Measurements from ENCODE around the gene FSCN2.

The FSCN2 gene

DNA sequence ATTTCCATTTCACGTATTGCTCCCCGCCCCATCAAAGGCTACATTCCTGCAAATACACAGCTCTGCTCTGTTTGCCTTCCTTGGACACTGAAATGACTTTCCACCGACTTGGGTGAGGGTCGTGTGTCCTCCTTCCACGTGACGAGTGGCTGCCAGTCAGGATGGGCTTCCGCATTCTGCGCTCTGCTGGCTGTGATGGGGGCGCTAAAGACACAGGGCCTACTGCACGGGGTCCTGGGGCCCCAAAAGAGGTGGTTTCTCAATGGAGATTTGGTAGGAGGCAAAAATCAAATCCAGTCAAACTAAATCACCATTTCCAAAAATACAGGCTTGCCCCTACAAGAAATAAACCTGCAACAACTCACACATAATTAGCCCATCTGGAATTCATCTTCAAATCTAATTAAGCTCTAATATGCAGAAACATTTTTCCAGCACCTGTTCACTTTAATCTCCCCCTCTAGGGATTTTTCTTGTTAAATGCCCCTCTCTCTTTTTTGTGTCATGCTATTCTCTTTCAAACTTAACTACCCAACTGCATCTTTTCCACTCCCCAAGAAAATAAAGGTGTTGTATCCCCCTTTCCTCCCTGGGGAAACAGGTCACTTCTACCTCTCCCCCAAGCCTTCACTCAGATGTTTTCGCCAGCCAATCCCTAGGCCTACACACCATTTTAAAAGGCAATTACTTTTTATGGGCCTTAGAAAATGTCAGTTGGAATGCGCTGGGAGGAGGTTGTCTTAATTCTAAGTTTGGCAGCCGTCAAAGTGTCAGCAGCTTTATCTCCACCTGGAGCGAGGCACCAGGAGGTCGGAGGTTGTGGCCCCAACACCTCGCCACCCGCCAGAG, 45.8 kb downstream of the FSCN2 start:
- Histone ChIP-seq H3K9me3 (ENCODE audit: insufficient read depth, low read depth, low read length) (no peaks in the 10 kb centered on the region), H3K27ac (ENCODE audit: low read length) (no peak overlapping the region), H3K9ac (ENCODE audit: low read depth, low read length) (no peak overlapping the region), H3K27me3 (ENCODE audit: insufficient read depth, low read length) (no peaks in the 10 kb centered on the region), H3K36me3 (ENCODE audit: insufficient read depth, low read depth, low read length) (peaks cover 78% of the 10 kb centered on the region), H3K4me1 (ENCODE audit: insufficient read depth, low read length) (no peaks in the 10 kb centered on the region), H3K4me3 (ENCODE audit: low read length) (no peak overlapping the region)

DNA sequence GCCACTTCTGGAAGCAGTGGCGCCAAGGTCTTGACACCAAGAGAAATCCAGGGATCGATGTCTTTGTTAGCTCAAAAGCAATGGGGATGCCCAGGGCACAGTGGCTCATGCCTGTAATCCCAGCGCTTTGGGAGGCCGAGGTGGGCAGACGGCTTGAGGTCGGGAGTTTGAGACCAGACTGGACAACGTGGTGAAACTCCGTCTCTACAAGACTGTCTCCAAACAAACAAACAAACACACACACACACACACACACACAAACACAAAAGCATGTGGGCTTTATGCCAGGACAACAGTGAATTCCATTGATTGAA, 46.4 kb downstream of the FSCN2 start:
- Histone ChIP-seq H3K4me1 (ENCODE audit: insufficient read depth, low read length) (no peaks in the 10 kb centered on the region), H3K36me3 (ENCODE audit: insufficient read depth, low read depth, low read length) (peaks cover 73% of the 10 kb centered on the region), H3K27me3 (ENCODE audit: insufficient read depth, low read length) (no peaks in the 10 kb centered on the region), H3K4me3 (ENCODE audit: low read length) (no peak overlapping the region), H3K27ac (ENCODE audit: low read length) (no peak overlapping the region), H3K9me3 (ENCODE audit: insufficient read depth, low read depth, low read length) (no peaks in the 10 kb centered on the region), H3K9ac (ENCODE audit: low read depth, low read length) (no peak overlapping the region)

DNA sequence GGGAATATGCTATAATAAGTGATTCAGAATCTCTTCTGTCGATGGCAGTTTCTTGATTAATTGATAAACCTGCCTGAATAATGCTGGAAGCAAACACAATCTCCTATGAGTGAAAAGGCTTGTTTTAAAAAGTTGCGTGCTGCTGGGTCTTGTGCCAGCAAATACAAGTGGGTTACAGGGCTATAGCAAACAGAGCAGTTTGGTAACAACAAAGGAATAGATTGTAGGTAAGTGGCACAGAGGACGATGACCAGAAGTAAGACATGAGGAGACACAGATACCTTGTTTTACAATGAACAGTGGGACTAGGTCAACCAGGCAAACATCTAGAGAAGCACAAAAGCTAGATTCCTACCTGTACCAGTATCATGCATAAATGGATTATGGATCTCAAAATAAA, 47.7 kb downstream of the FSCN2 start:
- H3K4me3 ChIP-seq (ENCODE audit: low read length), result no peak overlapping the region
- no peak overlapping the region for H3K27ac ChIP-seq (ENCODE audit: low read length)

DNA sequence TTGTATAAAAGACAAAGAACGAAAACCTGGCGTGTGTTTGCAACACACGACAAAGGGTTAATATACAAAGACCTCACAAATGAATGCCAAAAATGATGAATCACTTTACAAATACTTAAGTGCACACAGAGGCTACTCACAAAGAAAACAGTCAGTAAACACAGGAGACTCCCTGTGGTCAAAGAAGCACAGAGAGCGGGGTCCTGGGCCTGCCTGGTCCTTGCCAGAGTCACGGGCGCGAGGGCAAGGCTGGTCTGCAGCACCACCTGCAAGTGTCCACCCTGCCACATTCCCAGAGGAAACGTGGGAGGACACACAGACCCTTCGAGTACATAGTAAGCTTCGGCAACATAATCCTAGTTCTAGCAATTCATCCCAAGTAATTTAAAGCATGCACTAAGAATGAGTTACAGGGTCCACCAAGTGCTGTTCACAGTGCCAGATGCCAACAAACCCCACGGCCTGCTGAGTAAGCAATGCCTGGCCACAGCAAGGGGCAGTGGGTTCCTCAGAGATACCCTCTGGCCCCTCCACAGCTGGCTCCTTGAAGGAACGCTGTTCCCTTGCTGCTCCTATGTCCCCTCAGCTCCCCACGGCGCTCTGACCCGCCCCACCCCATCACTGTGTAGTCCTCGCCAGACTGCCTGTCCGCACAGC, 48.6 kb downstream of the FSCN2 start:
- H3K27ac ChIP-seq (ENCODE audit: low read length), result no peak overlapping the region
- no peak overlapping the region for H3K9ac ChIP-seq (ENCODE audit: low read depth, low read length)
- H3K36me3 ChIP-seq (ENCODE audit: insufficient read depth, low read depth, low read length), result peaks cover 58% of the 10 kb centered on the region
- no peaks in the 10 kb centered on the region for H3K9me3 ChIP-seq (ENCODE audit: insufficient read depth, low read depth, low read length)
- no peaks in the 10 kb centered on the region for H3K4me1 ChIP-seq (ENCODE audit: insufficient read depth, low read length)
- no peak overlapping the region for H3K4me3 ChIP-seq (ENCODE audit: low read length)
- H3K27me3 ChIP-seq (ENCODE audit: insufficient read depth, low read length), result no peaks in the 10 kb centered on the region

More for the DNA sequence above, 47.7 kb downstream of the FSCN2 start:
- no peaks in the 10 kb centered on the region for H3K9me3 ChIP-seq (ENCODE audit: insufficient read depth, low read depth, low read length)
- H3K4me1 ChIP-seq (ENCODE audit: insufficient read depth, low read length), result no peaks in the 10 kb centered on the region
- peaks cover 64% of the 10 kb centered on the region for H3K36me3 ChIP-seq (ENCODE audit: insufficient read depth, low read depth, low read length)
- no peaks in the 10 kb centered on the region for H3K27me3 ChIP-seq (ENCODE audit: insufficient read depth, low read length)
- H3K9ac ChIP-seq (ENCODE audit: low read depth, low read length), result no peak overlapping the region

DNA sequence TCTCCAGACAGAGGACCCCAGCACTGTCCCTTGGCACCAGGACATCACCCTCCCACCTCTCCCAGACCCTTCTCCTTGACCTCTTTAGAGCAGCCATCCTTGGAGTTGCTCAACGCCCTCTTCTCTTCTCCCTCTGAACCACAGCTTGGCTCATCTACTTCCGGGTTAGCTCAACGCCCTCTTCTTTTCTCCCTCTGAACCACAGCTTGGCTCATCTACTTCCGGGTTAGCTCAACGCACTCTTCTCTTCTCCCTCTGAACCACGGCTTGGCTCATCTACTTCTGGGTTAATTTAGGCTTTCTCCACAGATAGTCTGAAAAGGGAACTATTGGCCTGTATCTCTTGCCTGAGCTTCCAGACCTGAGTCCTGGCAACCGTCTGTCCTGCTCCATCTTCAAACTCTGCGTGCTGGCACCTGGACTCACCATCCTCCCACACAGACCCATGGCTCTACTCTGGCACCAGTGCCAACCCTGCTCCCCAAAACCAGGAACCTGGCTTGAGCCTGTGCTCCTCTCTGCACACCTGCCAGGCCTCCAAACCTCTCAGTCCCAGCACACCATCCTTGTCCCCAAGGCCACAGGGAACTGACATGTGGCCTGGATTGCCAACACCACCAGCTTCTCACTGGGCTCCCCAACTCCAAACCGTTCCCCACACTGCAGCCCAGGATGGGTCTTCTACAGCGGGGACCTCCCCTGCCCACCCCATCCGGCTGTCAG, 49.3 kb downstream of the FSCN2 start:
- peaks cover 62% of the 10 kb centered on the region for H3K36me3 ChIP-seq (ENCODE audit: insufficient read depth, low read depth, low read length)
- no peaks in the 10 kb centered on the region for H3K27me3 ChIP-seq (ENCODE audit: insufficient read depth, low read length)
- H3K27ac ChIP-seq (ENCODE audit: low read length), result no peak overlapping the region
- H3K4me1 ChIP-seq (ENCODE audit: insufficient read depth, low read length), result no peaks in the 10 kb centered on the region
- H3K4me3 ChIP-seq (ENCODE audit: low read length), result no peak overlapping the region
- no peak overlapping the region for H3K9ac ChIP-seq (ENCODE audit: low read depth, low read length)
- H3K9me3 ChIP-seq (ENCODE audit: insufficient read depth, low read depth, low read length), result no peaks in the 10 kb centered on the region

DNA sequence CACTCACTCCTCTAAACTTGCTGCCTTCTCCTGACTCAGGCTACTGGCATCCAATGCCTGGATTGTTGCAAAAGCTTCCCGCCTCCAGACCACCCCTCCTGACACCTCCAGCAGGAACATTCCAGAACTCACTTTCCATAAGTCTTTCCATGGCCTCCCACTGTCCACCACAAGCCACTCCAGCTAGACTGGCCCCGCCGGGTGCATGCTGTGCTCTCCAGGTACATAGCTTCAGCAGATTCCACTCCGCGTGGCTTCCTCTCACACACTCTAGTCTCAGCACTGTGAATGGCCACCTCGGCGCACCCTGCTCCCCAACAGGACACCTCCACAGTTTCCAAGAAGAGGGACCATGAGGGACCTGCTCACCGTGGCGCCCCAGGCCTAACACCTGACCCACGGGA, 49.9 kb downstream of the FSCN2 start:
- Histone ChIP-seq H3K9me3 (ENCODE audit: insufficient read depth, low read depth, low read length) (no peaks in the 10 kb centered on the region), H3K27ac (ENCODE audit: low read length) (no peak overlapping the region), H3K4me1 (ENCODE audit: insufficient read depth, low read length) (no peaks in the 10 kb centered on the region), H3K4me3 (ENCODE audit: low read length) (no peak overlapping the region), H3K36me3 (ENCODE audit: insufficient read depth, low read depth, low read length) (peaks cover 62% of the 10 kb centered on the region), H3K27me3 (ENCODE audit: insufficient read depth, low read length) (no peaks in the 10 kb centered on the region), H3K9ac (ENCODE audit: low read depth, low read length) (no peak overlapping the region)

DNA sequence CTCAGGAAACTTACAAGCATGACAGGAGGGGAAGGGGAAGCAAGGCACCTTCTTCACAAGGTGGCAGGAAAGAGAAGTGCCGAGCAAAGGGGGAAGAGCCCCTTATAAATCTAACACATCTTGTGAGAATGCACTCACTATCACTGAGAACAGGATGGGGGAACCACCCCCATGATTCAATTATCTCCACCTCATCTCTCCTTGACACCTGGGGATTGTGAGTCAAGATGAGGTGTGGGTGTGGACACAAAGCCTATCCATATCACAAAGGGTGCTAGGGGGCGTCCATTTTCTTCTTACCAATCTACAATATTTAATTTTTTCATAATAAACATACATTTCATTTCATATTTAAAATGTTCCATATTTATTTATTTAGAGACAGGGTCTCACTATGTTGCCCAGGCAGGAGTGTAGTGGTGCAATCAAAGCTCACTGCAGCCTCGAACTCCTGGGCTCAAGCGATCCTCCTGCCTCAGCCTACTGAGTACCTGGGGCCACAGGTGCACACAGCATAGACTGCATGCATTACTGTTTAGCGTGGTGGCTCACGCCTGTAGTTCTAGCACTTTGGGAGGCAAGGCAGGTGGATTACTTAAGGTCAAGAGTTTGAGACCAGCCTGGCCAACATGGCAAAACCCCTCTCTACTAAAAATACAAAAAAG, 50.5 kb downstream of the FSCN2 start:
- no peak overlapping the region for H3K27ac ChIP-seq (ENCODE audit: low read length)
- no peak overlapping the region for H3K9ac ChIP-seq (ENCODE audit: low read depth, low read length)
- no peak overlapping the region for H3K4me3 ChIP-seq (ENCODE audit: low read length)
- no peaks in the 10 kb centered on the region for H3K27me3 ChIP-seq (ENCODE audit: insufficient read depth, low read length)
- peaks cover 65% of the 10 kb centered on the region for H3K36me3 ChIP-seq (ENCODE audit: insufficient read depth, low read depth, low read length)
- H3K9me3 ChIP-seq (ENCODE audit: insufficient read depth, low read depth, low read length), result no peaks in the 10 kb centered on the region
- H3K4me1 ChIP-seq (ENCODE audit: insufficient read depth, low read length), result no peaks in the 10 kb centered on the region

DNA sequence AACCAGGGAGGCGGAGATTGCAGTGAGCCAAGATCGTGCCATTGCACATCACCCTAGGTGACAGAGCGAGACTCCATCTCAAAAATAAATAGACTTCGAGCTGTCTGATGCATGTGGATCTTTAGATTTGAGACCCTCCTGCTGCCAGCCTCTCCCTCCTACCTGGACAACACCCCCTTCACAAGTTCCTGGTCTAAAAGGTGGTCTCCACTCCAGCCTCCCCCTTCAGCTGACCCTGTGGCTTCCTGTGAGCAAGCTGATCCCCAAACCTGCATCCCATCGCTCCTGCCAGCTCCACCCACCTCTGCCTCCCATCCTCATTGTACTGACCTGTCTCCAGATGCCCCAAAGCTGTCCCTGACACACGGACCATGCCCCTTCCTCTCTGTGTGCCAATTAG, 51.1 kb downstream of the FSCN2 start:
- Histone ChIP-seq H3K36me3 (ENCODE audit: insufficient read depth, low read depth, low read length) (peaks cover 65% of the 10 kb centered on the region), H3K4me1 (ENCODE audit: insufficient read depth, low read length) (no peaks in the 10 kb centered on the region), H3K4me3 (ENCODE audit: low read length) (no peak overlapping the region), H3K27ac (ENCODE audit: low read length) (no peak overlapping the region), H3K9ac (ENCODE audit: low read depth, low read length) (no peak overlapping the region), H3K9me3 (ENCODE audit: insufficient read depth, low read depth, low read length) (no peaks in the 10 kb centered on the region), H3K27me3 (ENCODE audit: insufficient read depth, low read length) (no peaks in the 10 kb centered on the region)

DNA sequence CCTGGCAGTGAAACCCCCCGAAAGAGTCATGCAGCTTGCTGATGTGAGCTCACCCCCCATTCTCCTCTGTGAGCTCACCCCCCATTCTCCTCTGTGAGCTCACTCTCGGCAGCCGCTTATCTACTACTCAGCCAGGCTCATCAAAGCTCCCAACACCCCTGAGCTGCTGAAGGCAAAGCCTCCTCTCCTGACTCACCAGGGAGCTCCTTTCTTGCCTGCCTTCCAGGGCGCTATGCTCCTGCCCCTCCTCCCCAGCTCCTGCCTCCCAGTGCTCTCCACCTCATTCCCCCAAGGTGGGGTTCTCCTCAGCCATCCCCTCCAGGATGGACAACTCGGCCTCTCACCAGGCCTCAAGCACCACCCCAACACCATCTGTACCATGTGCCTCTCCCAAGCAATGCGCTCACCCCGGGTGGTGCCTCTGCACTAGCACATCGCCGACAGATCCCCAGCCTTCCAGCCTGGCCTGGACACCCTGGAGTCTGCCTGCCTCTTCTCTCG, 51.7 kb downstream of the FSCN2 start:
- Histone ChIP-seq H3K27me3 (ENCODE audit: insufficient read depth, low read length) (no peaks in the 10 kb centered on the region), H3K4me3 (ENCODE audit: low read length) (no peak overlapping the region), H3K27ac (ENCODE audit: low read length) (no peak overlapping the region), H3K9me3 (ENCODE audit: insufficient read depth, low read depth, low read length) (no peaks in the 10 kb centered on the region), H3K4me1 (ENCODE audit: insufficient read depth, low read length) (no peaks in the 10 kb centered on the region), H3K9ac (ENCODE audit: low read depth, low read length) (no peak overlapping the region), H3K36me3 (ENCODE audit: insufficient read depth, low read depth, low read length) (peaks cover 65% of the 10 kb centered on the region)

DNA sequence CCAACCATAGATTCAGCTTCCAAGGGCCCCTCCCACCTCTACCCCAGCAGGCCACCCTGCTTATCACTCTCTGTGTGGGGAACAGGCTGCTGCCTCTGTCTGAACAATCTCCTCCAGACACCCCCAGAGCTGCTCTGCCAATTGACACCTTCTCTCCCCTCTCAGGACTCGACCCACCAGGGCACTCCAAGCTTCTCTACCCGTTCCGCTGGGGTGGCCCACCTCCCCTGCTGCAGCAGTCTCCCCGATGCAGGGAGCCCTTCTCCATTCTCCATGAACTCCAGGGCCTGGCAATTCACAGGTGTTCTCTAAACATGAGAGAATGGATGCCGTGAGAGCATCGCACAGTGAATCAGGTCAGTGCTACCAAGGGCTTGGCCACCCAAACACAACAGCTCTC, 52.3 kb downstream of the FSCN2 start:
- Histone ChIP-seq H3K36me3 (ENCODE audit: insufficient read depth, low read depth, low read length) (peaks cover 69% of the 10 kb centered on the region), H3K27ac (ENCODE audit: low read length) (no peak overlapping the region), H3K4me1 (ENCODE audit: insufficient read depth, low read length) (no peaks in the 10 kb centered on the region), H3K9me3 (ENCODE audit: insufficient read depth, low read depth, low read length) (no peaks in the 10 kb centered on the region), H3K9ac (ENCODE audit: low read depth, low read length) (no peak overlapping the region), H3K4me3 (ENCODE audit: low read length) (no peak overlapping the region), H3K27me3 (ENCODE audit: insufficient read depth, low read length) (no peaks in the 10 kb centered on the region)

DNA sequence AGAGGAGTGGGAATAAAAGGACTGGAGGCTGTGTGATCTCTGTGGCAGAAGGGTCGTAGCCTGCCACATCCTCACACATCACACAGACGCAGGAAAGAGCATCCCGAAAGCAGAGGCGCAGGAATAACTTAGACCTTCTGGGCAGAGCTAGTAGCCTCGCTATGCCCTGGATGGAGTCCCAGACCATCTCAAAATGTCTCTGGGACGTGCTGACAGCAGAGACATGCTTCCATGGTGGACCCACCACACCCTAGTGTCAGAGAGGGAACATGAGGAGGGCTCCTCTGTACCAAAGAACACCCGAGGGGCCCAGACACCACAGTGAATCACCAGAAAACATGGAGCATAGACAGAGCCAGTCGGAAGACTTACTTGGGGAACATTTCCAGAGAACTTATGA, 53.6 kb downstream of the FSCN2 start:
- H3K27ac ChIP-seq (ENCODE audit: low read length), result no peak overlapping the region
- H3K27me3 ChIP-seq (ENCODE audit: insufficient read depth, low read length), result no peaks in the 10 kb centered on the region
- H3K36me3 ChIP-seq (ENCODE audit: insufficient read depth, low read depth, low read length), result peaks cover 70% of the 10 kb centered on the region
- no peak overlapping the region for H3K4me3 ChIP-seq (ENCODE audit: low read length)
- H3K9me3 ChIP-seq (ENCODE audit: insufficient read depth, low read depth, low read length), result no peaks in the 10 kb centered on the region
- H3K4me1 ChIP-seq (ENCODE audit: insufficient read depth, low read length), result no peaks in the 10 kb centered on the region
- no peak overlapping the region for H3K9ac ChIP-seq (ENCODE audit: low read depth, low read length)

All from iPS-20b (cell line).